Stomach (tissue), 9 donors: ENCODE results near the gene OPCML. TPM values are rescaled to one million over a fixed set of nuclear protein-coding genes. Genes with fewer than 3 reads are reported as not detected.

Experiments
- DNase-seq, 2 donors: peaks; one replicate each; pipeline versions ENCODE4 v3.0.0 to v3.0.0-alpha.2; 2013 to 2019
- H3K27ac ChIP-seq, 5 donors: fragments of 200-600 bp in 4 of 5; sonication (generic) in 4 of 5; one replicate each; pipeline ENCODE4 v1.5.1; 2013 to 2019; ENCODE audit warnings: mild to moderate bottlenecking in 1 of 5, moderate library complexity in 1 of 5
- H3K27me3 ChIP-seq, 3 donors: fragments of 200-600 bp; sonication (generic); one replicate each; pipeline ENCODE4 v1.5.1; 2017 to 2019; ENCODE audit warnings: mixed run types in 1 of 3
- H3K36me3 ChIP-seq, 4 donors: fragments of 200-600 bp; sonication (generic); 1 replicate in 3 of 4; 2 replicates in 1 of 4; pipeline ENCODE4 v1.5.1; 2016 to 2019
- H3K4me1 ChIP-seq, 4 donors: fragments of 200-600 bp; sonication (generic); one replicate each; pipeline ENCODE4 v1.5.1; 2016 to 2019
- H3K4me3 ChIP-seq, 4 donors: fragments of 200-600 bp; sonication (generic) in 3 of 4; one replicate each; pipeline ENCODE4 v1.5.1; 2016 to 2019; ENCODE audit warnings: mild to moderate bottlenecking in 1 of 4
- H3K9me3 ChIP-seq, 4 donors: fragments of 200-600 bp; sonication (generic); one replicate each; pipeline ENCODE4 v1.5.1; 2016 to 2019
- EP300 ChIP-seq: sonication (generic); formaldehyde crosslinking; IDR thresholded peaks from one replicate; pipeline ENCODE4 v1.6.1; 2017; ENCODE audit warnings: antibody characterized with exemption
- POLR2A ChIP-seq, 4 donors: fragments of 450-650 bp; IDR thresholded peaks; one replicate each; pipeline ENCODE4 v1.6.1; 2016; ENCODE audit warnings: antibody characterized with exemption in 4 of 4, control low read depth in 2 of 4, mild to moderate bottlenecking in 1 of 4, moderate library complexity in 1 of 4
- POLR2AphosphoS5 ChIP-seq, 3 donors: sonication (generic); formaldehyde crosslinking; IDR thresholded peaks; one replicate each; pipeline ENCODE4 v1.6.1; 2016; ENCODE audit warnings: antibody characterized with exemption in 3 of 3
- WGBS, 5 donors: extraction: QIAGEN DNeasy Blood & Tissue Kit in 3 of 5; methylation state at CpG; one replicate each; pipeline versions ENCODE4 v1.1.5 to v1.1.7; 2013 to 2018; 5-methylcytosine and 5-hydroxymethylcytosine counted together
- intact Hi-C: fragments of 100-400 bp; cut with DNase I; formaldehyde crosslinking; loops from one replicate; pipeline ENCODE4 v1.15.1; 2023; ENCODE audit warnings: low total_unique reads
- polyA plus RNA-seq, 3 donors: library from polyadenylated mRNA; stranded (reverse); fragments of 200-250 nt; gene quantifications; one replicate each; pipeline ENCODE4 v1.2.3, GENCODE V29; 2013
- total RNA-seq, 5 donors: library from RNA; depleted of rRNA; stranded (reverse); fragments of >200 nt; gene quantifications; one replicate each; pipeline versions ENCODE4 v1.1.0 to v1.2.3, GENCODE V29; 2014 to 2016
- TF ChIP-seq, protein P1 (sequence below), 7 experiments: fragments of 450-650 bp in 4 of 7; fragments of 200-600 bp in 3 of 7; sonication (generic) in 3 of 7; IDR thresholded peaks; one replicate each; pipeline ENCODE4 v1.5.1; 2016 to 2019; ENCODE audit warnings: antibody characterized with exemption in 7 of 7, control low read depth in 2 of 7, mild to moderate bottlenecking in 1 of 7
- donor health status: healthy with polysubstance abuse.
- donor health status: Bipolar disorder and iron deficiency.
- donor health status: healthy.

The OPCML gene
- total and polyA plus RNA-seq, 8 donors: 0.03 to 0.92 (median 0.55) TPM; not detected in 3

DNA sequence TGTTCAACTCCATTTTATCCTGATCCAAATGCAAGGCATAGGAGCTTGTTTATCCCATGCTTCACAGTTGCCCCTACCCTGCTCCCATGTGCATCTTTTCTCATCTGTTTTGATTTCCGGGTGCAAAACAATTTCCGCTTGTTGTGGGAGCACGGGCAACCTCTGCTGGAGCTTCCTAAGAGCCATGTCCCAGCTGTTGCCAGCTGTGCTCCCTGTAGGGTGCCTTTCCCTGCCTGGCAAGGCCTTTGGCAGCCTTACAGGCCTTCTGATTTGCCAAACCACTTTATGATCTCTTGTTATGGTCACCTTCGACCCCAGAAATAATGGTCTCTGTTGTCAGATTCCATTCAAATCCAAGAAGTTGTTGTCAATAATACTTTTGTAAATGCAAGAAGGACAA lies 1038.5 kb downstream of the OPCML start:
- TF ChIP-seq, protein P1, sequence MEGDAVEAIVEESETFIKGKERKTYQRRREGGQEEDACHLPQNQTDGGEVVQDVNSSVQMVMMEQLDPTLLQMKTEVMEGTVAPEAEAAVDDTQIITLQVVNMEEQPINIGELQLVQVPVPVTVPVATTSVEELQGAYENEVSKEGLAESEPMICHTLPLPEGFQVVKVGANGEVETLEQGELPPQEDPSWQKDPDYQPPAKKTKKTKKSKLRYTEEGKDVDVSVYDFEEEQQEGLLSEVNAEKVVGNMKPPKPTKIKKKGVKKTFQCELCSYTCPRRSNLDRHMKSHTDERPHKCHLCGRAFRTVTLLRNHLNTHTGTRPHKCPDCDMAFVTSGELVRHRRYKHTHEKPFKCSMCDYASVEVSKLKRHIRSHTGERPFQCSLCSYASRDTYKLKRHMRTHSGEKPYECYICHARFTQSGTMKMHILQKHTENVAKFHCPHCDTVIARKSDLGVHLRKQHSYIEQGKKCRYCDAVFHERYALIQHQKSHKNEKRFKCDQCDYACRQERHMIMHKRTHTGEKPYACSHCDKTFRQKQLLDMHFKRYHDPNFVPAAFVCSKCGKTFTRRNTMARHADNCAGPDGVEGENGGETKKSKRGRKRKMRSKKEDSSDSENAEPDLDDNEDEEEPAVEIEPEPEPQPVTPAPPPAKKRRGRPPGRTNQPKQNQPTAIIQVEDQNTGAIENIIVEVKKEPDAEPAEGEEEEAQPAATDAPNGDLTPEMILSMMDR (IDR thresholded peaks at IDR 0.05): no peak
- TF ChIP-seq POLR2AphosphoS5 (IDR thresholded peaks at IDR 0.05): no peak
- TF ChIP-seq EP300: no peak
- intact Hi-C loops: no loop called here
- Histone ChIP-seq H3K4me3 (no peak overlapping the region), H3K4me1 (no peaks in the 10 kb centered on the region), H3K27ac (no peak overlapping the region), H3K36me3 (no peaks in the 10 kb centered on the region), H3K27me3 (no peaks in the 10 kb centered on the region), H3K9me3 (peaks cover 0 to 4% (median 0%) of the 10 kb centered on the region in 4 donors)
- WGBS, 5 donors: 51 to 72% (median 67%) methylated on average over 4 of the region's 4 CpGs
- DNase-seq: no peak

DNA sequence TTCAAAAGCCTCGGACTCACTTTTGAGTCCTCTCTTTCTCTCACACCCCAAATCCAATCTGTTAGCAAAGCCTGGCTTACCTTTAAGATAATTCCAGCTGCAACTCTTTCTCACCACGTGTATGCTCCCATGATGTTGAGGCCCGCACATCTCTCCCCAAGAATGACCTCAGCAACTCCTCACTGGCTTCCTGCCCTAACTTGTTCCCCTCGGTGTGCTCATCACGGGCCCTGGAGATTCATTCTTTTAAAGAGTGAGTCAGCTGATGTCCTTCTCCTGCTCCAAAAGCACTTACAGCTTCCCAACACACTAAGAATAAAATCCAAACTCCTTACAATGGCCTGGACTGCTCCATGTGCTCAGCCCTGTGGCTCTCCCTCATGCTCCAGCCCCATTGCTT lies 1041.3 kb downstream of the OPCML start:
- TF ChIP-seq, protein P1 (IDR thresholded peaks at IDR 0.05): no peak
- no peaks in the 10 kb centered on the region for H3K4me1 ChIP-seq
- intact Hi-C loops: no loop called here
- H3K36me3 ChIP-seq: no peaks in the 10 kb centered on the region
- WGBS, 5 donors: 60 to 80% (median 74%) methylated on average over 5 of the region's 5 CpGs
- H3K27ac ChIP-seq: no peak overlapping the region
- no peak overlapping the region for H3K4me3 ChIP-seq
- H3K9me3 ChIP-seq: peaks cover 0 to 7% (median 3%) of the 10 kb centered on the region in 4 donors
- no peak for DNase-seq
- H3K27me3 ChIP-seq: no peaks in the 10 kb centered on the region

DNA sequence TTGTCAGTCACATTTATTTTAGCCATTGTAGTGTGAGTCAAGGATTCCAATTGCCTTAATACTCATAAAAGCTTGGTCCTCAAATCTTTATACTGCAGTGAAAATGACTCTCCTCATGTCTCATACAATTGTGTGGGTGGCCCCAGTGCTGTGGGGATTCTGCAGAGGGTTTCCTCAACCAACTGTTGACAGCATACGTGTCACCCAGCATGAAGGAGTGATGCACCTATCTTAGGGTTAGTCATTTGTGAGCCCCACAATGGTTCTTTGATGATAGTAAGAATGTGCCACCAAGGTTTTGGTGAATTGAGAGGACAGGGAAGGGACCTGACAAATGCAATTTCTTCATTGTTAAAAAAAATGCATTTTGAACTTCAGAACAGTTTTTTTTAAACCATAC lies 1046.2 kb downstream of the OPCML start:
- Histone ChIP-seq H3K4me3 (no peak overlapping the region), H3K4me1 (no peaks in the 10 kb centered on the region), H3K27me3 (no peaks in the 10 kb centered on the region), H3K27ac (no peak overlapping the region), H3K36me3 (no peaks in the 10 kb centered on the region), H3K9me3 (peaks cover 0 to 16% (median 13%) of the 10 kb centered on the region in 4 donors)
- intact Hi-C loops: no loop called here
- DNase-seq: no peak
- TF ChIP-seq POLR2AphosphoS5 (IDR thresholded peaks at IDR 0.05) (no peak), EP300 (no peak), POLR2A (IDR thresholded peaks at IDR 0.05) (no peak)
- TF ChIP-seq, protein P1 (IDR thresholded peaks at IDR 0.05): no peak
- WGBS, 5 donors: 64 to 93% (median 90%) methylated on average over 1 of the region's 1 CpG

DNA sequence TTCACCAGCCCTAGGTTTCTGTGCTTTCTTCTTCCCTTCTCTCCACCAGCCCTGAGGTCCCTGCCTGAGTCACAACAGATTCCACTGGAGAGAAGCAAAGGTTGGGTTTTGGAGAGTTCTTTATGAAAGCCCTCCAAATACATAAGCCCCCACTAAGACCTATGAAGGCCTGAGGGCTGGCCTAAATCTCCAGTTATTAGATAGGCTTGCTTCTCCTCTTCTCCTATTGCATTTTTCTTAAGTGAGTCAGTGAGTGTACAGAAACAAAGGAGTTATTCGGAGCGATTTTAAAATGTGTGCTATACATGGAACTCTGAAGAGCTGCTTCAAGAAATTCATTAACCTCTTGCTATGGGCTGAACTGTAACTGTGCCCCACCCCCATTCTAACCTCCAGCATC lies 1057.3 kb downstream of the OPCML start:
- Histone ChIP-seq H3K36me3 (no peaks in the 10 kb centered on the region), H3K4me3 (no peak overlapping the region), H3K27ac (no peak overlapping the region), H3K9me3 (no peaks in the 10 kb centered on the region), H3K4me1 (peaks cover 0 to 9% (median 0%) of the 10 kb centered on the region in 4 donors), H3K27me3 (no peaks in the 10 kb centered on the region)
- intact Hi-C loops: no loop called here
- TF ChIP-seq POLR2AphosphoS5 (IDR thresholded peaks at IDR 0.05) (no peak), POLR2A (IDR thresholded peaks at IDR 0.05) (no peak), EP300 (no peak)
- TF ChIP-seq, protein P1 (IDR thresholded peaks at IDR 0.05): no peak
- no peak for DNase-seq
- WGBS, 5 donors: 61 to 89% (median 78%) methylated on average over 2 of the region's 2 CpGs
